ENCODE measurements around the gene PRRG3.

The PRRG3 gene

DNA sequence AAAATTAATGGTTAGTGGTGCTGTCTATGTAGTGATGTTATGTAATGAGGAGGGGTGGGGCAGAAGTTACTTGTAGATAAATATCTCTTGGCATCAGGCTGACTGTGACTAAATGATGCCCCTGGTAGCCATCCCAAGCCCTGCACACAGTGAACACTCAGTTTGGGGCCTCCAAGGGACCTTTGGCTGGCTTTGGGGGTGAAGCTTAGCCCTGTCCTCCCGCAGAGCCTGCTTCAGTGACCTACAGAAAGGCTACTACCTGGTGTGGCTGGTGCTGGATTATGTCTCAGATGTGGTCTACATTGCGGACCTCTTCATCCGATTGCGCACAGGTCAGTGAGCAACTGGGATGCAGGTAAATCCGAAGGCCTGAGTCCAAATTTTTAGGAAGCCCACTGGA, 47.1 kb downstream of the PRRG3 start:
- Histone ChIP-seq H3K27ac (ENCODE audit: low read length) (no peak overlapping the region), H3K9ac (ENCODE audit: low read length in 2 of 2) (no peak overlapping the region), H3K4me1 (ENCODE audit: control insufficient read depth, insufficient read depth, low read length) (no peaks in the 10 kb centered on the region), H3K27me3 (ENCODE audit: control insufficient read depth in 1 of 2, insufficient read depth in 2 of 2, low read length in 2 of 2) (peaks cover 0 to 17% of the 10 kb centered on the region in 2 donors), H3K9me3 (ENCODE audit: control insufficient read depth in 2 of 2, low read length in 2 of 2) (no peaks in the 10 kb centered on the region), H3K36me3 (ENCODE audit: control insufficient read depth in 2 of 2, insufficient read depth in 2 of 2, low read length in 2 of 2) (no peaks in the 10 kb centered on the region), H3K4me3 (ENCODE audit: low read length in 2 of 2) (no peak overlapping the region)

DNA sequence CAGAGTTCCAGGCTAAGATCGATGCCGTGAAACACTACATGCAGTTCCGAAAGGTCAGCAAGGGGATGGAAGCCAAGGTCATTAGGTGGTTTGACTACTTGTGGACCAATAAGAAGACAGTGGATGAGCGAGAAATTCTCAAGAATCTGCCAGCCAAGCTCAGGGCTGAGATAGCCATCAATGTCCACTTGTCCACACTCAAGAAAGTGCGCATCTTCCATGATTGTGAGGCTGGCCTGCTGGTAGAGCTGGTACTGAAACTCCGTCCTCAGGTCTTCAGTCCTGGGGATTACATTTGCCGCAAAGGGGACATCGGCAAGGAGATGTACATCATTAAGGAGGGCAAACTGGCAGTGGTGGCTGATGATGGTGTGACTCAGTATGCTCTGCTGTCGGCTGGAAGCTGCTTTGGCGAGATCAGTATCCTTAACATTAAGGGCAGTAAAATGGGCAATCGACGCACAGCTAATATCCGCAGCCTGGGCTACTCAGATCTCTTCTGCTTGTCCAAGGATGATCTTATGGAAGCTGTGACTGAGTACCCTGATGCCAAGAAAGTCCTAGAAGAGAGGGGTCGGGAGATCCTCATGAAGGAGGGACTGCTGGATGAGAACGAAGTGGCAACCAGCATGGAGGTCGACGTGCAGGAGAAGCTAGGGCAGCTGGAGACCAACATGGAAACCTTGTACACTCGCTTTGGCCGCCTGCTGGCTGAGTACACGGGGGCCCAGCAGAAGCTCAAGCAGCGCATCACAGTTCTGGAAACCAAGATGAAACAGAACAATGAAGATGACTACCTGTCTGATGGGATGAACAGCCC, 48.6 kb downstream of the PRRG3 start:
- H3K9me3 ChIP-seq (ENCODE audit: control insufficient read depth in 2 of 2, low read length in 2 of 2): no peaks in the 10 kb centered on the region
- no peaks in the 10 kb centered on the region for H3K4me1 ChIP-seq (ENCODE audit: control insufficient read depth, insufficient read depth, low read length)
- H3K27me3 ChIP-seq (ENCODE audit: control insufficient read depth in 1 of 2, insufficient read depth in 2 of 2, low read length in 2 of 2): peaks cover 0 to 16% of the 10 kb centered on the region in 2 donors
- H3K9ac ChIP-seq (ENCODE audit: low read length in 2 of 2): no peak overlapping the region
- no peak overlapping the region for H3K27ac ChIP-seq (ENCODE audit: low read length)
- no peak overlapping the region for H3K4me3 ChIP-seq (ENCODE audit: low read length in 2 of 2)
- H3K36me3 ChIP-seq (ENCODE audit: control insufficient read depth in 2 of 2, insufficient read depth in 2 of 2, low read length in 2 of 2): no peaks in the 10 kb centered on the region

DNA sequence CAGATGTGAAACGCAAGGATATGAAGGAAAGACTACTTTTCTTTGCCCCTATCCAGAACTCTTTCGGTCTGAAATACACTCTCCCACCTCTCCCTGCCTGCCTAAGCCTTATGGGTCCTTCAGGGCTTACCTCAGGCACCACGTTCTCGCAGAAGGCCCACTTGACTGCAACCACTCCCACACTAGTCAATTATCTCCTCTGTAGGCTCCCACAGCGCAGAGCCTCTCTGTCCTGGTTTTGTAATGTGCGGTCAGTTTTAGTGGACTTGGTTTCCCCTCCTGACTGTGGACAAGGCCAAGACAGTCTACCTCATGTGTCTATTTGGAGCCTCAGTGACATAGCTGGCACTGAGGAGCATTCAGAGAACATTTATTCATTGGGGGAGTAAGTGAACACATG, 50.4 kb downstream of the PRRG3 start:
- H3K9ac ChIP-seq (ENCODE audit: low read length in 2 of 2): no peak overlapping the region
- H3K9me3 ChIP-seq (ENCODE audit: control insufficient read depth in 2 of 2, low read length in 2 of 2): no peaks in the 10 kb centered on the region

DNA sequence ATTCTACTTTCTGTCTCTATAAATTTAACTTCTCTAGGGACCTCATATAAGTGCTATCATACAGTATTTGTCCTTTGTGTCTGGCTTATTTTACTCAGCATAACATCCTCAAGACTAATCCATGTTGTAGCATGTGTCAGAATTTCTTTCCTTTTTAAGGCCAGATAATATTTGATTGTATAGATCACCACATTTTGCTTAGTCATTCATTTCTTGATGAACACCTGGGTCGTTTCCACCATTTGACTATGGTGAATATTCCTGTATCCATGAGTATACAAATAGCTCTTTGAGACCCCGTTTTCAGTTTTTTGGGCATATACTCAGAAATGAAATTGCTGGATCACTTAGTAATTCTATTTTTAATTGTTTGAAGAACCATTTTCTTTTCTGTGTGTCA, 51.2 kb downstream of the PRRG3 start:
- H3K9ac ChIP-seq (ENCODE audit: low read length in 2 of 2): no peak overlapping the region
- no peak overlapping the region for H3K27ac ChIP-seq (ENCODE audit: low read length)
- no peaks in the 10 kb centered on the region for H3K9me3 ChIP-seq (ENCODE audit: control insufficient read depth in 2 of 2, low read length in 2 of 2)
- H3K27me3 ChIP-seq (ENCODE audit: control insufficient read depth in 1 of 2, insufficient read depth in 2 of 2, low read length in 2 of 2): peaks cover 0 to 23% of the 10 kb centered on the region in 2 donors
- H3K4me1 ChIP-seq (ENCODE audit: control insufficient read depth, insufficient read depth, low read length): no peaks in the 10 kb centered on the region
- no peak overlapping the region for H3K4me3 ChIP-seq (ENCODE audit: low read length in 2 of 2)
- H3K36me3 ChIP-seq (ENCODE audit: control insufficient read depth in 2 of 2, insufficient read depth in 2 of 2, low read length in 2 of 2): no peaks in the 10 kb centered on the region

More for the DNA sequence above, 50.4 kb downstream of the PRRG3 start:
- H3K27me3 ChIP-seq (ENCODE audit: control insufficient read depth in 1 of 2, insufficient read depth in 2 of 2, low read length in 2 of 2): peaks cover 0 to 15% of the 10 kb centered on the region in 2 donors
- no peaks in the 10 kb centered on the region for H3K36me3 ChIP-seq (ENCODE audit: control insufficient read depth in 2 of 2, insufficient read depth in 2 of 2, low read length in 2 of 2)
- H3K4me1 ChIP-seq (ENCODE audit: control insufficient read depth, insufficient read depth, low read length): no peaks in the 10 kb centered on the region
- H3K27ac ChIP-seq (ENCODE audit: low read length): no peak overlapping the region
- H3K4me3 ChIP-seq (ENCODE audit: low read length in 2 of 2): no peak overlapping the region

DNA sequence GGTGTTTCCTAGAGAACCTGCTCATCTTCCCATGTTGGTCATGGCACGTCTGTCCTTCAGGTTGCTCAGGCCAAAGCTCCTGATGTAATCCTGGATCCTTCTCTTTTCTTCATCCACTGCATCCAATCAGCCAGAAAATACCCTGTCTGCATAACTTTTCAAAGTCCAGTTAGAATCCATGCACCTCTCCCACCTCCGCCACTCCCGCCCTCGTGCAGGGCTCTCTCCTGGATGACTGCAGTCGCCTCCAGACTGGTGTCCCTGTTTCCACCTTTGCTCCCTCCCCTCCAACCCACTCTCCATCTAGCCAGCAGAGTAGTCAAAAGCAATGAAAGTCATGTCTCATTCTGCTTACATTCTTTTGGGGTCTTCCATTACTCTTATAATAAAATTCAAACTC, 55.3 kb downstream of the PRRG3 start:
- H3K27me3 ChIP-seq (ENCODE audit: control insufficient read depth in 1 of 2, insufficient read depth in 2 of 2, low read length in 2 of 2): peaks cover 0 to 28% of the 10 kb centered on the region in 2 donors
- no peaks in the 10 kb centered on the region for H3K9me3 ChIP-seq (ENCODE audit: control insufficient read depth in 2 of 2, low read length in 2 of 2)
- H3K4me3 ChIP-seq (ENCODE audit: low read length in 2 of 2): no peak overlapping the region
- no peak overlapping the region for H3K27ac ChIP-seq (ENCODE audit: low read length)
- H3K4me1 ChIP-seq (ENCODE audit: control insufficient read depth, insufficient read depth, low read length): no peaks in the 10 kb centered on the region
- H3K36me3 ChIP-seq (ENCODE audit: control insufficient read depth in 2 of 2, insufficient read depth in 2 of 2, low read length in 2 of 2): no peaks in the 10 kb centered on the region
- H3K9ac ChIP-seq (ENCODE audit: low read length in 2 of 2): no peak overlapping the region

DNA sequence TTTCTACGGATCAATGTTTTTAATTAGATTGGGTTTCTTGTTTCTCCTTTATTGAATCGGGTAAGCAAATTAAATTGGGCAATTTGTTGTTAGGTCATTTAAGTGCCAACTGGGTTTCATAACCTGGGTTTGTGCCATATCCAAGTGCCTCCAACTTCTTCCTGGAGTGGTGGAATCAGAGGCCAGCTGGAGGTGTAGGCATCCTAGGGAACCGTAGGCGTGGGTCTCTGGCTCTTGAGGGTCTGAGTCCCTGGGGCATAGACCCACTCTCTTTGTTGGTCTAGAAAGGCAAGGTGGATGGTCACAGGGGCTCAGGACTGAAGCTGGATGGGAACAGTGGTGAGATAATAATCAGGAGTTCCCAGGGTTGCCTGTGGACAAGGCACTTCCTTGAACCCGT, 57.6 kb downstream of the PRRG3 start:
- no peaks in the 10 kb centered on the region for H3K9me3 ChIP-seq (ENCODE audit: control insufficient read depth in 2 of 2, low read length in 2 of 2)
- H3K36me3 ChIP-seq (ENCODE audit: control insufficient read depth in 2 of 2, insufficient read depth in 2 of 2, low read length in 2 of 2): no peaks in the 10 kb centered on the region
- no peak overlapping the region for H3K4me3 ChIP-seq (ENCODE audit: low read length in 2 of 2)
- H3K27me3 ChIP-seq (ENCODE audit: control insufficient read depth in 1 of 2, insufficient read depth in 2 of 2, low read length in 2 of 2): peaks cover 0 to 31% of the 10 kb centered on the region in 2 donors
- H3K27ac ChIP-seq (ENCODE audit: low read length): no peak overlapping the region
- no peak overlapping the region for H3K9ac ChIP-seq (ENCODE audit: low read length in 2 of 2)
- H3K4me1 ChIP-seq (ENCODE audit: control insufficient read depth, insufficient read depth, low read length): no peaks in the 10 kb centered on the region

DNA sequence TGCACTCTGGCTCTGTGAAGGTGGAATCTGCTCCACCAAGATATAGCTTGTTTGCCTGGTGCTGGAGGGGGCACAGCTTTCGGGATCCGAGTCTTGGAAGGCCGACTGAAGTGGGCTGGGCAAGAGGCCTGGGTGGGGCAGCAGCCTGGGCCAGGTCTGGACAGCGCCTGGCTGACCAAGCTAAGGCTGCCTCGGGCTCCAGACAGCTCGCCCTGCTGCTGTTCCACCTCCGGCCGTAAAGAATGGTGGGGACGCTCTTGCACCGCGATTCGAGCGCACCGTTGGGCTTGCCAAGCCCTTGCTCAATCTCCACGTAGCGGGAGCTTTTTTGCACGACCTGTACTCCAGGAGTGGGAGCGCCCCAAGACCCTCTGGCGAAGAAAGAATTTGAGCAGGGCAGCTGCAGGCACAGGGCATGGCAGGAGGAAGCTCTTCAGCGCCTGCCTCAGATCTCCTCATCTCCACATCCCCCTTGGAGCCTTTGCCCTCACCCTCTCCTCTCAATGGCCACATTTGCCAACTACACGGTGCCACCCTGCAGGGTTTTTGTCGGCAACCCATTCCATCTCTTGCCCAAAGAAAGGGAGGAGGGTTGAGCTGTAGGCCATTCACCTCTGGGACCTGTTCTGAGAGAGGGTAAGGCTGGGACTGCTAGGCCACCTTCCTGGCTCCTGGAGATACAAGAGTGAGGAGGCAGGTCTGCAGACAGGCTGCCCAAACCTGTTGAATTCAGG, 58.2 kb downstream of the PRRG3 start:
- peaks cover 0 to 31% of the 10 kb centered on the region in 2 donors for H3K27me3 ChIP-seq (ENCODE audit: control insufficient read depth in 1 of 2, insufficient read depth in 2 of 2, low read length in 2 of 2)
- no peaks in the 10 kb centered on the region for H3K9me3 ChIP-seq (ENCODE audit: control insufficient read depth in 2 of 2, low read length in 2 of 2)
- no peaks in the 10 kb centered on the region for H3K4me1 ChIP-seq (ENCODE audit: control insufficient read depth, insufficient read depth, low read length)
- no peak overlapping the region for H3K4me3 ChIP-seq (ENCODE audit: low read length in 2 of 2)
- no peaks in the 10 kb centered on the region for H3K36me3 ChIP-seq (ENCODE audit: control insufficient read depth in 2 of 2, insufficient read depth in 2 of 2, low read length in 2 of 2)
- H3K9ac ChIP-seq (ENCODE audit: low read length in 2 of 2): no peak overlapping the region
- H3K27ac ChIP-seq (ENCODE audit: low read length): no peak overlapping the region

DNA sequence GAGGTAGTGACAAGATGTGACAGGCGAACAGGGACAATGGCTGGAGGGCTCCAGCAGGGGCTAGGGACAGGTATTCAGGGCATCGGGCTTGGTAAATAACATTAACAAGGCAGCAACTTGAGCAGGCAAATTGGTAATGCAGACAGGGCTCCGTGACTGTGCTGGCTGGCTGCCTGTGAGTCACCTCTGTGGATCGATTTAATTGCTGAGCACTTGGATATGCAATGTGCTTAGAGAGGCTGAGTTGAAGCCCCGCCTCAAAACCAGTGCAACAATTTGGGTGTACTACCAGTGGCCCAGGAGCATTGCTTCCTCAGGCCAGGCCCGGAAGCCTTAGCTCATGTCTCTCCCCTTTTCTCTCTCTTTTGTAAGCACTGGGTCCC, 58.8 kb downstream of the PRRG3 start:
- H3K27ac ChIP-seq (ENCODE audit: low read length): no peak overlapping the region
- H3K4me1 ChIP-seq (ENCODE audit: control insufficient read depth, insufficient read depth, low read length): no peaks in the 10 kb centered on the region
- H3K9ac ChIP-seq (ENCODE audit: low read length in 2 of 2): no peak overlapping the region
- H3K9me3 ChIP-seq (ENCODE audit: control insufficient read depth in 2 of 2, low read length in 2 of 2): no peaks in the 10 kb centered on the region
- H3K4me3 ChIP-seq (ENCODE audit: low read length in 2 of 2): no peak overlapping the region
- H3K36me3 ChIP-seq (ENCODE audit: control insufficient read depth in 2 of 2, insufficient read depth in 2 of 2, low read length in 2 of 2): no peaks in the 10 kb centered on the region
- peaks cover 0 to 31% of the 10 kb centered on the region in 2 donors for H3K27me3 ChIP-seq (ENCODE audit: control insufficient read depth in 1 of 2, insufficient read depth in 2 of 2, low read length in 2 of 2)

DNA sequence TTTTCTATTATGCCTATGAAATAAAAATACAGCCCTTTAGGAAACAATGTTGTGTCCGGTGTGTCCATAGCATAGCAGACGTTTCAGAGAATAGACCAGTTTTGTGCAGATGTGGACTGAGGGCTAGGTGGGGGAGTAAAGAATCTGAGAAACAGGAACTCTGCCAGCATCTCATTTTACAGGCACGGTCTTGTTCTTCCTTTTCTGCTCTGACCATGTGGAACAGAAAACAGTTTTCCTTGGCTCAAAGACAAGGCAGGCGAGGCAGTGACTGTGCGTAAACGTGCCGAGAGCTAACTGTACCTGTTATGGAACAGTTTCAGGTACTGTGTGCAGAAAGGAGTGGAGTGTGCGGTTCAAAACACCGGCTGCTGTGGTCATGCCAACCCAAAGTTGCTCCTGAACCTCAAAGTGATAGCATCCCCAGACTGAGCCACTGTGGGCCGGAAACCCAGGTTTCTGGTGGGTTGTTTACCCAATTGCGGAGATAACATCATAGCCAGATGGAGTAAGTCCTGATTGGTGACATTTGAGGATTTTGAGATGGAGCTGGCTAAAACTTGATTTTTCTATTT, 59.5 kb downstream of the PRRG3 start:
- Histone ChIP-seq H3K27me3 (ENCODE audit: control insufficient read depth in 1 of 2, insufficient read depth in 2 of 2, low read length in 2 of 2) (peaks cover 0 to 29% of the 10 kb centered on the region in 2 donors), H3K4me3 (ENCODE audit: low read length in 2 of 2) (no peak overlapping the region), H3K9ac (ENCODE audit: low read length in 2 of 2) (no peak overlapping the region), H3K9me3 (ENCODE audit: control insufficient read depth in 2 of 2, low read length in 2 of 2) (no peaks in the 10 kb centered on the region), H3K4me1 (ENCODE audit: control insufficient read depth, insufficient read depth, low read length) (no peaks in the 10 kb centered on the region), H3K27ac (ENCODE audit: low read length) (no peak overlapping the region), H3K36me3 (ENCODE audit: control insufficient read depth in 2 of 2, insufficient read depth in 2 of 2, low read length in 2 of 2) (no peaks in the 10 kb centered on the region)
